ENCODE measurements around the gene PDE8A. TPM values are rescaled to one million over a fixed set of nuclear protein-coding genes. Genes with fewer than 3 reads are reported as not detected.

Gene PDE8A
- total RNA-seq, 1 donor from 2014 or later, result 34.6 TPM

DNA sequence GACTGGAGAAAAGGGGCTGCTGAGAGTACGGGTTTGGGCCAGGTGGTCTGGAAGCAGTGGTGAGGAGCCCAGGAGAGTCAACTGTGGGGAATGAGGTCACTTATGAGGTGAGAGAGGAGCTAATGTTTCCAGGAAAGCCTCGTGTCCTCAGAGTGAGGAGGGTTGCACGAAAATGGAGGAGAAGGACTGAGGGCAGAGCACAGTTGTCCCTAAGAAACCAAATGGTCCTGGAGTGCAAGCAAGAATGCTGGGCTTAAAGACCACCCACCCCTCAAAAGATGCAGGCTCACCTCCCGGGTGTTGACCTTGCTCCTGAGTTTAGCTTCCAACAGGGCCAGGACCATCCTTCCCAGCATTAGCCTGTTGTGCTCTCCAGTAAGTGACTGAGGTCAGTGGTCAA, 133.2 kb downstream of the PDE8A start:
- FAIRE-seq (no peak), DNase-seq (ENCODE audit: low spot score in 2 of 2) (no peak)

DNA sequence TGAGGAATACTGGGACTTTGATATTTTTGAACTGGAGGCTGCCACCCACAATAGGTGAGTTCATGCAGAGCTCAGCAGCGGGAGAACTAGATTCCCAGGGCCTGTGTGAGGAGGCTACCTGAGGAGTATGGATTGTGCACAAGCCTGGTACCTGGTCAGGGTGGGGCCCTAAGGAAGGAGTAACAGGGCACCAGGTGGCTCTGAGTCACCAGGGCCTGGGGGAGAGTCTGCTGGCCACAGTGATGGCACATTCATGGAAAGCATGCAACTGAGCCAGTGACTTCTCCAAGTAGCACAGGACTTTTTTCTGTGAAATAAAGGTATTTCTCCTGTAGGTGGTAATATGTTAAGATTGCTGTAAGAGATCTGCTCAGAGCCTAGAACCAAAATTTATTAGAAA, 134.4 kb downstream of the PDE8A start:
- FAIRE-seq (no peak), DNase-seq (ENCODE audit: low spot score in 2 of 2) (no peak)

- FAIRE-seq, result no peak
Observed at GRCh38 chr15:85116494-85116893, 134.8 kb downstream of the PDE8A start.

DNA sequence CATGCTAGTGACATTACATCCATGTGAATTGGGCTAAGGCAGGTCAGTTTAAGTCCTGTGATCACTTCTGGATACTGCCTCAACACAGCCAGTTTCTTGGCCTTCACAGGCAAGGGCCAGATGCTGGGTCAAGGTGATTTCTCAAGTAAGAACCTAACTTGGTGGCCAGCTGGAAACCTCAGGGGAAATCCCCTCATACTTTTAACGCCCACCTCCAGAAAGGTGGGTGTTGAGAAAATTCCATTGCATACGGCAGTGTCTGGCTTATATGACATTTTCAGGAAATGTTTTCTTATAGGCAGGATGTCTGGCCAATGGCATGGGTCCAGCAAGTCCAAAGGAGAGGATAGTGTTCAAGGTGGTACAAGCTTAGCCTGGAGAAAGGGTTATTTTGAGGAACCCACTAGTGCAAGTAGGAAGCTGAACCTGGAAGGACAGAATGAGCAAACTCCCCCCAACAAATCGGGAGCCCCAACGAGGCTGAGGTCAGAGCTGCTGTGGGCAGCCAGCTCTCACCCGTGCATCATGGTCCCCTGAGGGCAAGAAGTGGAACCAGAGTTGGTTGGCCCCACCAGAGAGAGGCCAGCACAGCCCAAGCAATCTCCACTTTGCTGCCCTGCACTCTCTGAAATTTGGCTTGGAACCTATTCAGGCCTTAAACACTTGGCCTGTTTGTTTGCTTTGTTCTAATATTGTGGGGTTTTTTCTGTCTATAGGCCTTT, 135.4 kb downstream of the PDE8A start:
- no peak for FAIRE-seq
- no peak for DNase-seq (ENCODE audit: low spot score in 2 of 2)

More at GRCh38 chr15:85116494-85116893, 134.8 kb downstream of the PDE8A start:
- no peak for DNase-seq (ENCODE audit: low spot score in 2 of 2)

- FAIRE-seq (no peak), DNase-seq (ENCODE audit: low spot score in 2 of 2) (no peak)
Observed at GRCh38 chr15:85118173-85118572, 136.5 kb downstream of the PDE8A start.

GRCh38 chr15:85118581-85118980, 136.9 kb downstream of the PDE8A start:
- DNase-seq (ENCODE audit: low spot score in 2 of 2) (no peak), FAIRE-seq (no peak)

- FAIRE-seq (no peak), DNase-seq (ENCODE audit: low spot score in 2 of 2) (no peak)
Observed at GRCh38 chr15:85120351-85121113, 138.9 kb downstream of the PDE8A start.

GRCh38 chr15:85124173-85124572, 142.5 kb downstream of the PDE8A start:
- no peak for FAIRE-seq
- no peak for DNase-seq (ENCODE audit: low spot score in 2 of 2)

- FAIRE-seq (no peak), DNase-seq (ENCODE audit: low spot score in 2 of 2) (no peak)
Observed at GRCh38 chr15:85125056-85125661, 143.5 kb downstream of the PDE8A start.

GRCh38 chr15:85128621-85129020, 147.0 kb downstream of the PDE8A start:
- no peak for DNase-seq (ENCODE audit: low spot score in 2 of 2)
- FAIRE-seq, result no peak

GRCh38 chr15:85129881-85130280, 148.2 kb downstream of the PDE8A start:
- no peak for DNase-seq (ENCODE audit: low spot score in 2 of 2)
- no peak for FAIRE-seq

DNA sequence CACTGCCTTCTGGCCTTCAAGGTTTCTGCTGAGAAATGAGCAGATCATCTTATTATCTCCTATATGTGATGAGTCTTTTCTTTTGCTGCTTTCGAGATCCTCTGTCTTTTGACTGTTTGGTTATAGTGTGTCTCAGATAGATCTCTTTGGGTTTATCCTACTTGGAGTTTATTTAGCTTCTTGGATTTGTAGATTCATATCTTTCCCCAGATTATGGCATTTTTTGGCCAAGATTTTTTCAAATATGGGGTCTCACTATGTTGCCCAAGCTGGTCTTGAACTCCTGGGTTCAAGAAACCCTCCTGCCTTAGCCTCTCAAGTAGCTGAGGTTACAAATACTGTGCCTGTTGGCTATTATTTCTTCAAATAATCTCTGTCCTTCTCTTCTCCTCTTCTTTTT, 150.3 kb downstream of the PDE8A start:
- FAIRE-seq (no peak), DNase-seq (ENCODE audit: low spot score in 2 of 2) (no peak)

GRCh38 chr15:85133709-85134108, 152.1 kb downstream of the PDE8A start:
- FAIRE-seq, result no peak
- DNase-seq (ENCODE audit: low spot score in 2 of 2), result no peak

DNA sequence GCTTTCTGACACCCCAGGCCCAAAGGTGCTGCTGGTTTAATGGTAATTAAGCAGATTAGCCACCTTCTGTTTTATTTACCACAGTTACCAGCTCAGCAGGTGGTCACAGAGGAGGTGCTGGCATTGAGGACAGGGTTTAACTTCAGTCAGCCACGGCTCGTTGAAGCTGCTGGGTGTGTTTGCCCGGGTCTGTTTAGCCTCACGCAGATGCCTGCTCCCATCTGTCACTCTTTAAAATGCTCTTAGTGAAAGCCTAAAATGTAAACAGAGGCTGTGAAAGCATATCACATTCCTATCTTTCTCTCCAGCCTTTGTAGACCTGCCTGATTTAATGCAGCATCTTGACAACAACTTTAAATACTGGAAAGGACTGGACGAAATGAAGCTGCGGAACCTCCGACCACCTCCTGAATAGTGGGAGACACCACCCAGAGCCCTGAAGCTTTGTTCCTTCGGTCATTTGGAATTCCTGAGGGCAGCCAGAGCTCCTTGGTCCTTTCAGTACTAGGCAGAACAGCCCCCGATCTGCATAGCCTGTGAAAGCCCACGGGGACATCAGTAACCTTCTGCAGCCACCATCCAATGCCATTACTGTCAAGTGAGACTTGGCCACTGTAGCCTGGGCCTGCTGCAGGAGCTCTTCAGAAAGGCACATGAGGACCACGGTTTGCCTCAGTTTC, 156.0 kb downstream of the PDE8A start:
- DNase-seq (ENCODE audit: low spot score in 2 of 2), result no peak
- no peak for FAIRE-seq

DNA sequence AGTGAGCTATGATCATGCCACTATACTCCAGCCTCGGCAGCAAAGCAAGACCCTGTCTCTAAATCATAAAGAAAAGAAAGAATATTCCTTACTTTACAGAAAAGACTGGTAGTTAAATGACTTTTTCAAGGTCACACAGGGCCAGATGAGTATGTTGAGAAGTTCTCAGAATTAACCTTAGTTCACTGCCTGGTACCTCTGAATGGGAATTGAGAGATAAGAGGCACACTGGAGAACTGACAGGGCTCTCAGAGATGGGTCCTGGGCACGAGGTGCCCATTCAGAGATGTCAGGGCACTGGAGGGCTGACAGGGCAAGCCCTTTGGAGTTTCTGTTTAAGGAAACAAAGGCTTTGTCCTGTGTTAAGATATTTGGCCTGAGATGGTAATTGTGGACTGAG, 157.7 kb downstream of the PDE8A start:
- FAIRE-seq (no peak), DNase-seq (ENCODE audit: low spot score in 2 of 2) (no peak)

- DNase-seq (ENCODE audit: low spot score in 2 of 2), result no peak
Observed at GRCh38 chr15:85141726-85142125, 160.1 kb downstream of the PDE8A start.

GRCh38 chr15:85142312-85142711, 160.7 kb downstream of the PDE8A start:
- no peak for DNase-seq (ENCODE audit: low spot score in 2 of 2)
- FAIRE-seq, result no peak

More at GRCh38 chr15:85141726-85142125, 160.1 kb downstream of the PDE8A start:
- FAIRE-seq, result no peak

DNA sequence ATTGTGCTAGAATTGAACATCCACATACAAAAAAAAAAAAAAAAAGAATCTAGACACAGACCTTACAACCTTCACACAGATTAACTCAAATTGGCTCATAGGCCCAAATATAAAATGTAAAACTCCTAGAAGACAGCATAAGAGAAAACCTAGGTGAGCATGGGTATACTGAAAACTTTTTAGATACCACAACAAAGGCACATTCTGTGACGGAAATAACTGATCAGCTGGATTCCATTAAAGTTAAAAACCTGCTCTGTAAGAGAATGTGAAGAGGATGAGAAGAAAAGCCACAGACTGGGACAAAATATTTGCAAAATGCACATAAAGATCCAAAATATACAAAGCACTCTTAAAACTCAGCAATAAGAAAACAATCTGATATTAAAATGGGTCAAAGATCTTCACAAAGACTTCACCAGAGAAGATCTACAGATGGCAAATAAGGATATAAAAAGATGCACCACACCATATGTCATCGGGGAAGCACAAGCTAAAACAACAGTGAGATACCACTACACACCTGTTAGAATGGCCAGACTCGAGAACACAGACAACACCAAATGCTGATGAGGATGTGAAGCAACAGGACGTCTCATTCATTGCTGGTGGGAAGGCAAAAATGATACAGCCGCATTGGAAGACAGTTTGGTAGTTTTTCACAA, 167.9 kb downstream of the PDE8A start:
- no peak for FAIRE-seq
- DNase-seq (ENCODE audit: low spot score in 2 of 2), result no peak

GRCh38 chr15:85150130-85150480, 168.4 kb downstream of the PDE8A start:
- DNase-seq (ENCODE audit: low spot score in 2 of 2), result no peak
- no peak for FAIRE-seq

DNA sequence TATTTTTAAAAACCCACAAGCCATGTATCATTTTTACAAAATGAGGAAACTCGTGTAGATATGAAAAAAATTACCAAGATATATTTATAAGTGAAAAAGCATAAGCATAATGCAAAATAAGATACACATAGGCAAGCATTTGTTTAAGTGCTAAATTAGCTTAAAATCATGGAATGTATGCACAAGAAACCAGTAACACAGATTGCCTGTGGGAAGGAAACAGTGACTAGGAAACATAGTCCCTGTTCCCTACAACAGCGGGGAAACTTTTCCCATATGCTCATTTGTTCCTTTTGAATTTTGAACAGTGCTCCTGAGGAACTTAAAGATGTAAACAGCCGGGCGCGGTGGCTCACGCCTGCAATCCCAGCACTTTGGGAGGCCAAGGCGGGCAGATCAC, 169.5 kb downstream of the PDE8A start:
- DNase-seq (ENCODE audit: low spot score in 2 of 2) (no peak), FAIRE-seq (no peak)

DNA sequence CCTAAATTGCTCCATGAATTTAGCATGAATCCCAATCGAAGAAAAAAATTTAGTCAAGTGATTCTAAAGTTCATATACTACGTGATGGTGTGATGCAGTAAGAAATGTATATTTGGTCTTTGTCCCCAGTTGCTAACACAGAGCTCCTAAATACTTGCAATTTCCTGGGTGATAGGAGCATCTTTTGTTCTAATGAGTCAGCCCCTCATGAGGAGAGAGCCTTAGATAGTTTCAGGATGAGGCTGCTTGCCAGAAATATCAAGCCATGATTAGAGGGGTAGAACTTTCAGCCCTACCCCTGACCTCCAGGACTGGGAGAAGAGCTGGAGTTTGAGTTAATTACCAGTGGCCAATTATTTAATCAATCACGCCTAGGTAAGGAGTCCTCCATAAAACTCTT, 170.2 kb downstream of the PDE8A start:
- FAIRE-seq, result no peak
- no peak for DNase-seq (ENCODE audit: low spot score in 2 of 2)
